GM18951 (cell line): ENCODE results near the gene MEGF11.
A peak's percentile ranks its signal among the peaks of the same experiment; 100 is the strongest.

Source experiments
- POLR2A ChIP-seq: IDR thresholded peaks from 4 replicates; pipeline ENCODE4 v1.6.1; 2011; ENCODE audit warnings: mild to moderate bottlenecking; ENCODE audit not compliant: insufficient read length, insufficient read depth; ENCODE audit errors: extremely low read depth
- in situ Hi-C: fragments of 300-500 bp; cut with MboI; formaldehyde crosslinking; loops from one replicate; pipeline ENCODE4 v1.12.0; 2022; ENCODE audit warnings: low sequenced_read_pairs, mixed read lengths, inconsistent platforms; ENCODE audit not compliant: unreplicated experiment

Gene MEGF11

GRCh38 chr15:66253418-66254088 is at the start of gene MEGF11:
TSS of gene MEGF11 (minus strand) at chr15:66253750. CDS start at chr15:66128403, 125,347 bp downstream.
- no peak for TF ChIP-seq POLR2A
- in situ Hi-C loops = no loop called here

GRCh38 chr15:66302489-66303278 is 49.1 kb upstream of the MEGF11 start:
- no peak for TF ChIP-seq POLR2A
- in situ Hi-C loops = no loop called here

GRCh38 chr15:66298803-66299251 is 45.3 kb upstream of the MEGF11 start:
- in situ Hi-C loops = no loop called here
- no peak for TF ChIP-seq POLR2A

- in situ Hi-C loops = no loop called here
- no peak for TF ChIP-seq POLR2A
These were observed 42.6 kb upstream of the MEGF11 start for GRCh38 chr15:66296186-66296585.

- in situ Hi-C loops = no loop called here
These were observed 41.3 kb upstream of the MEGF11 start for GRCh38 chr15:66294932-66295235.

GRCh38 chr15:66294157-66294931 is 40.8 kb upstream of the MEGF11 start:
- TF ChIP-seq POLR2A = no peak
- in situ Hi-C loops = no loop called here

More at GRCh38 chr15:66294932-66295235, 41.3 kb upstream of the MEGF11 start:
- TF ChIP-seq POLR2A = no peak

- in situ Hi-C loops = no loop called here
- TF ChIP-seq POLR2A = peak; percentile 70
These were observed 40.0 kb upstream of the MEGF11 start, which contains the start of gene DIS3L for GRCh38 chr15:66293419-66294156. TSS of gene DIS3L (plus strand) at chr15:66293568. CDS start at chr15:66293597, 29 bp downstream.

GRCh38 chr15:66292571-66293418 is 39.2 kb upstream of the MEGF11 start:
- TF ChIP-seq POLR2A = no peak
- in situ Hi-C loops = no loop called here

GRCh38 chr15:66291816-66292570 is 38.4 kb upstream of the MEGF11 start:
- no peak for TF ChIP-seq POLR2A
- in situ Hi-C loops = no loop called here

- no peak for TF ChIP-seq POLR2A
- in situ Hi-C loops = no loop called here
These were observed 37.0 kb upstream of the MEGF11 start for GRCh38 chr15:66290518-66290917.

GRCh38 chr15:66290007-66290406 is 36.5 kb upstream of the MEGF11 start:
- in situ Hi-C loops = no loop called here
- TF ChIP-seq POLR2A = no peak

GRCh38 chr15:66288551-66289185 is 35.1 kb upstream of the MEGF11 start:
- TF ChIP-seq POLR2A = no peak
- in situ Hi-C loops = no loop called here
